BJ (cell line): ENCODE data around the gene PYGM. TPM values are rescaled to one million over a fixed set of nuclear protein-coding genes. Genes with fewer than 3 reads are reported as not detected.
A peak's percentile ranks its signal among the peaks of the same experiment; 100 is the strongest.

Experiments used
- CTCF ChIA-PET: fragments of 350-600 bp; formaldehyde crosslinking; extraction: SDS; loops from one replicate; lab custom pipeline; 2021; ENCODE audit warnings: antibody characterized with exemption, inconsistent platforms; lab: Yijun Ruan, JAX
- POLR2A ChIA-PET: fragments of 300-600 bp; sonication (Branson Sonifier 250); formaldehyde crosslinking; extraction: SDS; loops from one replicate; lab custom pipeline; 2021; ENCODE audit warnings: antibody characterized with exemption; lab: Charles Lee
- DNase-seq: peaks from one replicate; pipeline ENCODE4 v3.0.0-alpha.2; 2011; ENCODE audit warnings: low read depth
- H3K27me3 ChIP-seq: 2 replicates; pipeline ENCODE4 v1.6.0; 2011; ENCODE audit warnings: low read length; ENCODE audit not compliant: control insufficient read depth, insufficient read depth
- H3K36me3 ChIP-seq: 2 replicates; pipeline ENCODE4 v1.5.1; 2011; ENCODE audit warnings: low read length; ENCODE audit not compliant: control insufficient read depth, insufficient read depth
- H3K4me3 ChIP-seq: 2 replicates; pipeline ENCODE4 v1.5.1; 2011; ENCODE audit warnings: low read depth, mild to moderate bottlenecking, control low read depth, low read length
- polyA plus RNA-seq: library from polyadenylated mRNA; depleted of rRNA; stranded (reverse); fragments of >200 nt; gene quantifications from 2 replicates; pipeline ENCODE4 v1.2.3, GENCODE V29; 2011
- TF ChIP-seq, protein P1 (sequence below): IDR thresholded peaks from 2 replicates; pipeline ENCODE4 v1.5.1; 2011; ENCODE audit warnings: low read depth, mild to moderate bottlenecking, control low read depth, inconsistent platforms, low read length, moderate library complexity; ENCODE audit not compliant: insufficient read depth

PYGM gene
- polyA plus RNA-seq, 1 experiment: 0.10 TPM

DNA sequence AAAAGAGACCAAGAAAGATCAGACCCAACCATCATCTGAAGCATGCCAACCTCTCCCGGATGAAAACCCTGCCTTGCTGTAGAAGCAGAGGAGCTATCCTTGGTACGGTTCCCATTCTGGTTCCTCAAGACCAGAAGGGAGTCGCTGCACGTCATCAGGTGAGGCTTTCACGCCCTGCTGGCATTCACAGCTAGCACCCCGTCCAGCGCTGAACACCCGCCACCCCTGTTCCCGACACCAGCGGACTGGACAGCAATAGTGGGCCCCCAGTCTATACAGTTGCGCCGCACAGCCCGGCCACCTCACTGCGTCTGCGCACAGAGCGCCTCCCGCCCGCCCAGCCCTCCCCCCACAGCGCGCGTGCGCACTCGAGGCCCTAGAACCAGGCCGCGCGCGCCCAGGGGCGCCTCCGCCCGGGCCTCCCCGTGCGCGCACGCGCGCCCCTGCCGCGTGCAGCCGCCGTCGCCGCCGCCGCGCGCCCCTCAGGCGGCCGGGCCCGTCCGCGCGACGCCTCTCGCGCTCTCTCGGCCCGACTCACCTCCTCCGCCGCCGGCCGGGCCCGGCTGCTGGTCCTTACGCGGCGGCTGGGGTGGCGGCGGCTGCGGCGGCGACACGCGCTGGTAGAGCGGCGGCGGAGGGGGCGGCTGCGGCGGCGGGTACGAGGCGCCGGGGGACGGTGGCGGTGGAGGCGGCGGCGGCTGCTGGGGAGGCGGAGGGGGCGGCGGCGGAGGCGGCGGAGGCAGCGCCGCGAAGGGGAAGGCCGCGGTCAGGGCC, 17.9 kb upstream of the PYGM start:
- H3K36me3 ChIP-seq: peaks cover 23% of the 10 kb centered on the region
- DNase-seq: no peak
- CTCF ChIA-PET: interaction anchor here (0.8 to 1.0 kb wide), 3 partner anchors 9 to 340 kb away, joined by 3 read pairs; partner anchors contain the start of gene ZNHIT2
- no peaks in the 10 kb centered on the region for H3K27me3 ChIP-seq
- POLR2A ChIA-PET: no interaction called here
- peak overlapping the region; percentile 55 for H3K4me3 ChIP-seq
- TF ChIP-seq, protein P1, sequence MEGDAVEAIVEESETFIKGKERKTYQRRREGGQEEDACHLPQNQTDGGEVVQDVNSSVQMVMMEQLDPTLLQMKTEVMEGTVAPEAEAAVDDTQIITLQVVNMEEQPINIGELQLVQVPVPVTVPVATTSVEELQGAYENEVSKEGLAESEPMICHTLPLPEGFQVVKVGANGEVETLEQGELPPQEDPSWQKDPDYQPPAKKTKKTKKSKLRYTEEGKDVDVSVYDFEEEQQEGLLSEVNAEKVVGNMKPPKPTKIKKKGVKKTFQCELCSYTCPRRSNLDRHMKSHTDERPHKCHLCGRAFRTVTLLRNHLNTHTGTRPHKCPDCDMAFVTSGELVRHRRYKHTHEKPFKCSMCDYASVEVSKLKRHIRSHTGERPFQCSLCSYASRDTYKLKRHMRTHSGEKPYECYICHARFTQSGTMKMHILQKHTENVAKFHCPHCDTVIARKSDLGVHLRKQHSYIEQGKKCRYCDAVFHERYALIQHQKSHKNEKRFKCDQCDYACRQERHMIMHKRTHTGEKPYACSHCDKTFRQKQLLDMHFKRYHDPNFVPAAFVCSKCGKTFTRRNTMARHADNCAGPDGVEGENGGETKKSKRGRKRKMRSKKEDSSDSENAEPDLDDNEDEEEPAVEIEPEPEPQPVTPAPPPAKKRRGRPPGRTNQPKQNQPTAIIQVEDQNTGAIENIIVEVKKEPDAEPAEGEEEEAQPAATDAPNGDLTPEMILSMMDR: no peak

DNA sequence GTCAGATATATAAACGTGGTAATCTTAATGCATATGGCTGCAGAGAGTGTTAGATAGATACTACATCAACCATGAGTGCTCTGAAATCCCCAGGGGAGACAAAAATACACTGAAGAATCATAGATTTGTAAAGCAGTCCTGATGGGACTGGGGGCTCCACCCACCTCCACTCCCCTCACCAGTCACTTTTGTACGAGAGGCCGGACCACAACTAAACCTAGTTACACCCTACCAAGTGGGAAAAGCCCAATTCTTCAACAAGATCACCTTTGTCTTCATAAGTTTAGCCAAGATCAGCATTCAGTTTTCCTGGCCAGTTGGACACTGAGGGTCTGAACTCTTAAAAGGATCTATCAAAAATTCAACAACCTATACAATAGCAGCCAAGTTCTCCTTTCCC, 17.1 kb upstream of the PYGM start:
- POLR2A ChIA-PET: no interaction called here

DNA sequence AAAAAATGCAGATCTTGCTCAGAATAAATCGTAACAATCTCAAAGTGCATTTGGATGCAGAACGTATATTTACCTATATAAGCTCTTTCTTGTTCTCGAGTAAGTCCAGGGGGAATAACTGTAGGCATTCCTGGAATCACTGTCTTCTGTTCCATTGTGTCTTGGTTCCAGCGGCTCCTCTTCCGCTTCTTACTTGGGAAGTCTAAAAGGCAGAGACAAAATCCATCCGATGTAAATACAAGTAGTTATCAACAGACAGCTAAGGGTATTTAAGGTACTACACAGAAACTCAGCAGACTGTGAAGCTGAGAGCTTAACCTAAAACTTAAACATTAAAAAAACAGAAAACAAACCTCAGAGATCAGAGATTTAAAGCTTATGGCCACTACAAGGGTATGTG, 16.7 kb upstream of the PYGM start:
- TF ChIP-seq, protein P1: no peak
- Histone ChIP-seq H3K27me3 (no peaks in the 10 kb centered on the region), H3K4me3 (peak overlapping the region; percentile 55), H3K36me3 (peaks cover 23% of the 10 kb centered on the region)
- DNase-seq: no peak
- ChIA-PET CTCF (interaction anchor here (0.5 to 1.3 kb wide), 4 partner anchors 9 to 287 kb away, joined by 3 to 13 read pairs (median 4); no protein-coding TSS in a partner anchor), POLR2A (no interaction called here)

More for the DNA sequence above, 17.1 kb upstream of the PYGM start:
- CTCF ChIA-PET: interaction anchor here (0.5 to 1.3 kb wide), 6 partner anchors 8 to 341 kb away, joined by 3 to 13 read pairs (median 3); partner anchors contain the start of gene ZNHIT2
- H3K4me3 ChIP-seq: peak overlapping the region; percentile 55
- H3K36me3 ChIP-seq: peaks cover 23% of the 10 kb centered on the region
- TF ChIP-seq, protein P1: no peak
- no peak for DNase-seq
- no peaks in the 10 kb centered on the region for H3K27me3 ChIP-seq

DNA sequence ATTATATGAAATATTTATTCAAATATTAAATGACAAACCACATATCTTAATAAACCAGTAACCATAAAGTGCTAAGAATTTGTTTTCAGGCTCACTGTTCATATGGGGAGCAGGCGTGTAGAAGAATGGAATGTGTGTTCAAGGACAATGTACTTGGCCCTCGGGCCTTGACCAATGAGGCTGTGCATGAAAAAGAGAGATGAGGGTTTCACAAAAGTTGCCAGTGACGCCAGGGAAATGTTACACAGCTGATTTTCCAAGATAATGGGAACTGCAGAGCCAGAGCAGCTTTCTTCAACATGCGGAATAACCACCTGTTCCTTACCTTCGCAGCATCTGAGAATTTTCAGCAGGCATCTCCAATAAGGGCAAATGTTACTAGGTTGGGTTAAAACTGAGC, 14.4 kb upstream of the PYGM start:
- ChIA-PET POLR2A (no interaction called here), CTCF (interaction anchor here (0.6 to 4.5 kb wide), 2 partner anchors 12 to 123 kb away, joined by 3 to 11 read pairs; no protein-coding TSS in a partner anchor)
- Histone ChIP-seq H3K27me3 (no peaks in the 10 kb centered on the region), H3K4me3 (no peak overlapping the region), H3K36me3 (peaks cover 39% of the 10 kb centered on the region)
- no peak for DNase-seq
- TF ChIP-seq, protein P1: no peak

DNA sequence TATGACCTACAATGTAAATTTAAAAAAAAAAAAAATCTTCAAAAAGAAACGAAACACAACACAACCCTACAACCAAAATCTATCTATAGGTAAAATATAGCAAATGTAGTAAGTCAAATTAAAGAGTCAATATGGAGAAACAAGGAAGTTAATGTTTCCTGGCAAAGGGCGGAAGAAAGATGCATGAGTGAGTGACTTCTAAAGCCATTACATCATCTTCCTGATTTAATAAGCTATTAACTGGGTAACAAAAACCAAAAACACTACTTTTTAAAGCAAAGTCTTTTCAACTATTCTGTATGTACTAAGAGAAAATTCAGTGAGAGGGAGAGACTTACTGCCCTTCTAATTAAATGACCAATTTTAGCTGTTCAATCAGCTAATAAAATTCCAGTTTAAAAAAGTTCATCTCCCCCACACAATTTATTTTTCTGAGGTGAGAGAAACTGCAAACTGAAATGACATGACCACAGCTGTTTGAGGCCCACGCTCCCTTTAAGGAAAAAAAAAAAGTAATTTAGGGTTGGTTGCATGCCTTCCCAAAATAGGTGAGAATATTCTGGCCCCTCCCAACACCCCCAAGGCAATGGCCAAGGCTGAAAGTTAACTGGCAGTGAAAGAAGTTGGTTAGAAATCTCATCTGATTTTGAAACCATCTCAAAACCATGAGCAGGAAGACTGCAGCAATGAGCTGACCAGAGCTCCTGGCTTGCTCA, 12.7 kb upstream of the PYGM start:
- Histone ChIP-seq H3K4me3 (no peak overlapping the region), H3K27me3 (no peaks in the 10 kb centered on the region), H3K36me3 (peaks cover 54% of the 10 kb centered on the region)
- CTCF ChIA-PET: interaction anchor here (1.0 to 4.5 kb wide), 2 partner anchors 10 to 84 kb away, joined by 3 to 11 read pairs; no protein-coding TSS in a partner anchor
- TF ChIP-seq, protein P1: no peak
- no peak for DNase-seq
- POLR2A ChIA-PET: interaction anchor here (0.6 kb wide), 2 partner anchors 12 kb away, joined by 8 to 9 read pairs; no protein-coding TSS in a partner anchor
